IPS-18a (cell line): ENCODE data around the gene RBM6.
"Not testable (repeated sequence)": the region's sequence is repeated elsewhere in the genome, so short reads cannot be mapped to it uniquely, and the experiment has no call there.

Experiments
- H3K27ac ChIP-seq: one replicate; pipeline ENCODE4 v1.5.1; 2013; ENCODE audit warnings: low read length
- H3K27me3 ChIP-seq: one replicate; pipeline ENCODE4 v1.6.1; 2013; ENCODE audit warnings: mild to moderate bottlenecking, low read length; ENCODE audit not compliant: control insufficient read depth, insufficient read depth
- H3K36me3 ChIP-seq: one replicate; pipeline ENCODE4 v1.6.1; 2013; ENCODE audit warnings: low read depth, low read length; ENCODE audit not compliant: control insufficient read depth
- H3K4me1 ChIP-seq: one replicate; pipeline ENCODE4 v1.6.1; 2013; ENCODE audit warnings: low read depth, low read length; ENCODE audit not compliant: control insufficient read depth
- H3K4me3 ChIP-seq: one replicate; pipeline ENCODE4 v1.5.1; 2013; ENCODE audit warnings: low read length
- H3K9ac ChIP-seq: one replicate; pipeline ENCODE4 v1.6.1; 2013; ENCODE audit warnings: mild to moderate bottlenecking, low read length, moderate library complexity
- H3K9me3 ChIP-seq: one replicate; pipeline ENCODE4 v1.6.1; 2013; ENCODE audit warnings: low read depth, low read length; ENCODE audit not compliant: control insufficient read depth

Gene RBM6

DNA sequence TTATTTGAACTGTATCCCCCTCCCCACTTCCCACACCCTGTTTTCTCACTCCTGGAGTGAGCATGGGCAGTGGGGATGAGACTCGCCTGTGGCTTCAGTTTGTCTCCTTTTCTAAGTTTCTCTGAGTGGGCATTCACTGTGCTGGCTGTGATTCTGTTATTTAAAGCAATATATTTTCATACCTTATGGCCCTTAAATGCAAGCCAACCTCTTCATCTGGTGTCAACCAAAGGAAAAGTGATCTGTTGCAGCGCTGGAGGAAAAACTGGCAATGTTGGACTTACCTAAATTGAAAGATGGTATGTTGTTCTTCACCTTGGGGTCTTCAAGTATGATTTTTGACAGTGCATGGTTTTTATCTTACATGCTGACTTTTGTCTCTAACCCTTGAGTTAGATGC, 56.1 kb downstream of the RBM6 start:
- Histone ChIP-seq H3K4me3 (no peak overlapping the region), H3K4me1 (no peaks in the 10 kb centered on the region), H3K9me3 (no peaks in the 10 kb centered on the region), H3K27ac (no peak overlapping the region), H3K27me3 (no peaks in the 10 kb centered on the region), H3K36me3 (peaks cover 16% of the 10 kb centered on the region), H3K9ac (no peak overlapping the region)

DNA sequence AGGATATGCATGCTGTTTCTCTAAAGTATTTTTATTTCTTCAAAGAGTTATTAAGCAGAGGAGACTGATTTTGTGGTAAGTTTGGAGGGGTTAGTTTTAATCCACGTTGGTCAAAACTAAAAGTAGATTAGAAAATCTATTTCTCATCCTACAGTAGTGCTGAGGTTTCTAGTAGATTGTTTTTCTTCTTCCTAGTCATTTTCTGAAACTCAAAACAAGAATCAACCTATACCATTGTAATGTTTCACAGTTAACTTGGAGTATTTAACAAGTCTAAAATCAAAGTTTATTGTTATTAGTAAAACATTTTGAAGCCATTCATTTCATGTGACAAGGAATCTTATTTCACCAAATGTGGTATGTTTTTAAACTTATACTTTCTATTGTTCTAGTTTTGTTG, 57.9 kb downstream of the RBM6 start:
- H3K9ac ChIP-seq, result no peak overlapping the region
- no peaks in the 10 kb centered on the region for H3K4me1 ChIP-seq
- peaks cover 16% of the 10 kb centered on the region for H3K36me3 ChIP-seq
- H3K27me3 ChIP-seq, result no peaks in the 10 kb centered on the region
- H3K9me3 ChIP-seq, result no peaks in the 10 kb centered on the region
- no peak overlapping the region for H3K27ac ChIP-seq
- H3K4me3 ChIP-seq, result no peak overlapping the region

GRCh38 chr3:49998326-49998725, 58.4 kb downstream of the RBM6 start:
- H3K4me3 ChIP-seq, result no peak overlapping the region
- no peak overlapping the region for H3K9ac ChIP-seq
- no peaks in the 10 kb centered on the region for H3K27me3 ChIP-seq
- H3K36me3 ChIP-seq, result peaks cover 16% of the 10 kb centered on the region
- H3K9me3 ChIP-seq, result no peaks in the 10 kb centered on the region
- no peak overlapping the region for H3K27ac ChIP-seq
- H3K4me1 ChIP-seq, result peaks cover 2% of the 10 kb centered on the region

DNA sequence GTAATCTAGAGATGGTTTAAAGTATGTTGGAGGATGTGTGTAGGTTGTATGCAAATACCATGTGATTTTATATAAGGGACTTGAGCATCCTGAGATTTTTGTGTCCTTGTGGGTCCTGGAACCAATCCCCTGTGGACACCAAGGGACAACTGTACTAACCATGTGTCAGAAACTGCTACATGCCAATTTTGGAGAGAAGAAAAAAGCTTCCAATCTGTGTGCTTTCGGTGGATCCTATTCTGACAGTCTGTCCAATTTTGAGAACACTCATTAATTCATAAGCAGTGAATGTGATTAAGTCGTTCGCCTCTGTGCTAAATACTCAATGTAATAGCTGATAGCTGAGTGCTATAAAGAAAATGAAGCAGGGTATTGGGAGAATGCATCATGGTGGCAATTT, 61.6 kb downstream of the RBM6 start:
- Histone ChIP-seq H3K36me3 (peaks cover 10% of the 10 kb centered on the region), H3K27me3 (no peaks in the 10 kb centered on the region), H3K9me3 (no peaks in the 10 kb centered on the region), H3K9ac (no peak overlapping the region), H3K27ac (no peak overlapping the region), H3K4me1 (peaks cover 8% of the 10 kb centered on the region), H3K4me3 (no peak overlapping the region)

- peaks cover 10% of the 10 kb centered on the region for H3K36me3 ChIP-seq
Observed at GRCh38 chr3:50003216-50003615, 63.3 kb downstream of the RBM6 start.

DNA sequence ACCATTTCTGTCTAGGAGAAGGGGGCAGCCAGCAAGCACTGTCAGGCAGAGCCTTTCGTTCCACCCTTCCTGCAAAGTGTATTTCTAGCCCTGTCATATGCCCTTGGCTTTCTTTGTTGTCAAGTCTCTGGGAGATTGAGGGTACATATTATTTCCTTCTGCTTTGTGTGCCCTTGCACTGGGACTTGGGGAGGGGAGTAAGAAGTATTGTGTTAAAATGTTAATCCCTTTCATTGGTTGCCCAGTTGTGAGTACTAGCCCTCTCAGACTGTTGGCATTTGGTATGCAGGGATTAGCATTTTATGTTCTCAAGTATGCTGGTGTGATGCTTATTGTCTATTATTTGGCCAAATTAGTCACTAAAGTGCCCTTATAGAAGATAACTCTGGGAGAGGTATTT, 63.9 kb downstream of the RBM6 start:
- no peak overlapping the region for H3K9ac ChIP-seq
- peaks cover 10% of the 10 kb centered on the region for H3K36me3 ChIP-seq
- H3K27ac ChIP-seq, result no peak overlapping the region
- H3K4me1 ChIP-seq, result peaks cover 8% of the 10 kb centered on the region
- no peaks in the 10 kb centered on the region for H3K27me3 ChIP-seq
- no peaks in the 10 kb centered on the region for H3K9me3 ChIP-seq
- no peak overlapping the region for H3K4me3 ChIP-seq

More at GRCh38 chr3:50003216-50003615, 63.3 kb downstream of the RBM6 start:
- H3K27ac ChIP-seq, result no peak overlapping the region
- peaks cover 8% of the 10 kb centered on the region for H3K4me1 ChIP-seq
- no peak overlapping the region for H3K9ac ChIP-seq
- no peak overlapping the region for H3K4me3 ChIP-seq
- no peaks in the 10 kb centered on the region for H3K9me3 ChIP-seq
- H3K27me3 ChIP-seq, result no peaks in the 10 kb centered on the region

GRCh38 chr3:50008931-50009330, 69.0 kb downstream of the RBM6 start:
- Histone ChIP-seq H3K4me1 (peaks cover under 1% of the 10 kb centered on the region), H3K9me3 (no peaks in the 10 kb centered on the region), H3K36me3 (no peaks in the 10 kb centered on the region), H3K27ac (no peak overlapping the region), H3K9ac (no peak overlapping the region), H3K27me3 (no peaks in the 10 kb centered on the region), H3K4me3 (no peak overlapping the region)

GRCh38 chr3:50010959-50011358, 71.0 kb downstream of the RBM6 start:
- Histone ChIP-seq H3K4me3 (no peak overlapping the region), H3K9ac (no peak overlapping the region), H3K9me3 (no peaks in the 10 kb centered on the region), H3K27ac (no peak overlapping the region), H3K4me1 (no peaks in the 10 kb centered on the region), H3K36me3 (no peaks in the 10 kb centered on the region), H3K27me3 (no peaks in the 10 kb centered on the region)

DNA sequence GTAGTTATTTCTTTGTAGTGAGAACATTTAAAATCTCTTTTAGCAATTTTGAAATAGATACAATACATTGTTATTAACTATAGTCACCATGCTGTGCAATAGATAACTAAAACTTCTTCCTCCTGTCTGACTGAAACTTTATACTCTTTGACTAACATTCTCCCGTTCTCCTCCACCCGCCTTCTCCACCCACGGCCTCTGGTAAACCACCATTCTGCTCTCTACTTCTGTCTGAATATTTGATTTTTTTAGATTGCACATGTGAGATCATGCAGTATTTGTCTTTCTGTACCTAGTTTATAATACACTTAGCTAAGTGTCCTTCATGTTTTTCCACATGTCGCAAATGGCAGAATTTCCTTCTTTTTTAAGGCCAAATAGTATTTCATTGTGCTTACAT, 76.0 kb downstream of the RBM6 start:
- Histone ChIP-seq H3K36me3 (peaks cover 4% of the 10 kb centered on the region), H3K27me3 (no peaks in the 10 kb centered on the region), H3K4me3 (no peak overlapping the region), H3K9me3 (no peaks in the 10 kb centered on the region), H3K9ac (no peak overlapping the region), H3K4me1 (no peaks in the 10 kb centered on the region), H3K27ac (no peak overlapping the region)

DNA sequence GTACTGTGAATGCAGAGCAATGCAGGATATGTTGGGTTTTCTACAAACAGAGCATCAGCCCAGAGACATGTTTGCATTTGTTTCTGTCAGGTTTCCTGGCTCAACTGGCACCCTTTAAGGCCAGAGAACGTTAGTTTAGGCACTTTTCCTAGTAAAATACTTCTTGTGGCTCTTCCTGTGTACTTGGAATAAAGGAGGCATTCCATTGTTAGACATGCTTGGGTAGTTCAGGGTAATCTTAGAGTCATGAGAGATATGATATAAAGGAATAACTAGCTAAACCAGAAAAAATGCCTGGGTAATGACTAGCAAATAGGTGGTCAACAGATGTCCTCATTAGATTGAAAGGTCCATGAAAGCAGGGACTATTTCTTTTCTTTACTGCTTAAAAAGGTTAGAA, 88.4 kb downstream of the RBM6 start:
- H3K9me3 ChIP-seq, result no peaks in the 10 kb centered on the region
- H3K9ac ChIP-seq, result no peak overlapping the region
- no peak overlapping the region for H3K27ac ChIP-seq
- no peaks in the 10 kb centered on the region for H3K36me3 ChIP-seq
- no peak overlapping the region for H3K4me3 ChIP-seq
- no peaks in the 10 kb centered on the region for H3K27me3 ChIP-seq
- no peaks in the 10 kb centered on the region for H3K4me1 ChIP-seq

GRCh38 chr3:50031201-50031600, 91.3 kb downstream of the RBM6 start:
- H3K36me3 ChIP-seq, H3K4me3 ChIP-seq: not testable (repeated sequence)

GRCh38 chr3:50044976-50045375, 105.0 kb downstream of the RBM6 start:
- Histone ChIP-seq H3K9me3 (no peaks in the 10 kb centered on the region), H3K9ac (no peak overlapping the region), H3K27me3 (no peaks in the 10 kb centered on the region), H3K4me3 (no peak overlapping the region), H3K4me1 (no peaks in the 10 kb centered on the region), H3K36me3 (peaks cover 10% of the 10 kb centered on the region), H3K27ac (no peak overlapping the region)

More at GRCh38 chr3:50031201-50031600, 91.3 kb downstream of the RBM6 start:
- not testable (repeated sequence) for H3K27ac ChIP-seq, H3K4me1 ChIP-seq, H3K27me3 ChIP-seq, H3K9me3 ChIP-seq, H3K9ac ChIP-seq
